IPS-NIHi11 (cell line): ENCODE measurements around the gene MBD5.
A peak's percentile ranks its signal among the peaks of the same experiment; 100 is the strongest.

Experiments used
- DNase-seq: peaks from one replicate; pipeline ENCODE4 v3.0.0; 2012; ENCODE audit warnings: mixed read lengths, low spot score

The MBD5 gene

GRCh38 chr2:148548716-148549400 lies 528.0 kb downstream of the MBD5 start:
- no peak for DNase-seq

- DNase-seq, result no peak
These were observed 531.9 kb downstream of the MBD5 start for GRCh38 chr2:148552675-148553331.

GRCh38 chr2:148553332-148553887 lies 532.5 kb downstream of the MBD5 start:
- DNase-seq, result no peak

- peak; percentile 56 for DNase-seq
These were observed 533.8 kb downstream of the MBD5 start for GRCh38 chr2:148554459-148555247.

GRCh38 chr2:148555622-148556294 lies 534.9 kb downstream of the MBD5 start:
- no peak for DNase-seq

- no peak for DNase-seq
These were observed 537.0 kb downstream of the MBD5 start for GRCh38 chr2:148557844-148558436.

- no peak for DNase-seq
These were observed 539.6 kb downstream of the MBD5 start for GRCh38 chr2:148560496-148560895.

GRCh38 chr2:148561389-148561788 lies 540.5 kb downstream of the MBD5 start:
- DNase-seq, result no peak

- DNase-seq, result no peak
These were observed 544.5 kb downstream of the MBD5 start for GRCh38 chr2:148565272-148565894.
